Activated naive CD8-positive, alpha-beta T cell treated with anti-CD3 and anti-CD28 coated beads for 36 hours (primary cell): ENCODE data around the gene VAT1L. TPM values are rescaled to one million over a fixed set of nuclear protein-coding genes. Genes with fewer than 3 reads are reported as not detected.

Experiments used
- DNase-seq: peaks from one replicate; pipeline ENCODE4 v3.0.0; 2021
- H3K27ac Mint-ChIP-seq: one replicate; pipeline ENCODE4 v1.8.0; 2022; ENCODE audit warnings: mild to moderate bottlenecking, moderate library complexity, mixed read lengths
- H3K27me3 Mint-ChIP-seq: one replicate; pipeline ENCODE4 v1.8.0; 2022; ENCODE audit warnings: mild to moderate bottlenecking, mixed read lengths
- H3K36me3 Mint-ChIP-seq: one replicate; pipeline ENCODE4 v1.8.0; 2021; ENCODE audit warnings: mild to moderate bottlenecking, mixed read lengths
- H3K4me1 Mint-ChIP-seq: one replicate; pipeline ENCODE4 v1.8.0; 2021; ENCODE audit warnings: mixed read lengths
- H3K4me3 Mint-ChIP-seq: one replicate; pipeline ENCODE4 v1.8.0; 2022; ENCODE audit warnings: mild to moderate bottlenecking, moderate library complexity, mixed read lengths
- H3K9me3 Mint-ChIP-seq: one replicate; pipeline ENCODE4 v1.8.0; 2022; ENCODE audit warnings: mixed read lengths
- total RNA-seq, 2 experiments: library from RNA; stranded (reverse); gene quantifications; one replicate each; pipeline ENCODE4 v1.2.3, GENCODE V29; 2021

Gene VAT1L
- total RNA-seq, 2 experiments from 2014 or later: not detected

DNA sequence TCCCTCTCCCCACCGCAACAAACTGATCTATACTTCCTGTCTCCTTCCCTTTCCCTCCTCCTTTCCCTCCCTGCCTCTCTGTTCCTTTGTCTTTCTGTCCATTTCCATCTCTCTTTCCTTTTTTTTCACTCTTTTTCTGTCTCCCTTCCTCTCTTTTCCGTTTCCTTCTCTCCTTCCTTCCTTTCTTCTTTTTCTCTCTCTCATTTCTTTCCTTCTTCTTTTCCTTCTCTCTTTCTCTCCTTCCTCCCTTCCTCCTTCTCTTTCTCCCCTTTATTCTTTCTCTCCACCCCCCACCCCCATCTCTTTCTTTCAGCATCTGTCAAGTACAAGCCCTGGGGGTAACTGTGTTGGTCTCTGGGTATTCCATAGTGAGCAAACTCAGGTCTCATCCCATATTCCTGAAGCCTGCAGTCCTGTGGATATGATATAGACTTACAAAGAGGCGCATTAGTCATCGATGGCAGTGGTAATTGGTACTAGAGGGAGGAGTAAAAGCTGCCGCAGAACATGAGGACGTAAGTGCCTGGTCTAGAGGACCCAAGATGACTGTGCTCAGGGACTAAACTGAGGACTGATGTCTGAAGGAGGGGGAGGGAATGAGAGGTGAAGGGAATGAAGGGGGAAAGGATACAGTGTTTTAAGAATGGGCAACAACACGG is 50.4 kb downstream of the VAT1L start:
- Mint-ChIP-seq H3K9me3 (no peaks in the 10 kb centered on the region), H3K4me3 (no peak overlapping the region), H3K27ac (no peak overlapping the region), H3K4me1 (no peaks in the 10 kb centered on the region), H3K36me3 (no peaks in the 10 kb centered on the region), H3K27me3 (no peaks in the 10 kb centered on the region)
- no peak for DNase-seq

DNA sequence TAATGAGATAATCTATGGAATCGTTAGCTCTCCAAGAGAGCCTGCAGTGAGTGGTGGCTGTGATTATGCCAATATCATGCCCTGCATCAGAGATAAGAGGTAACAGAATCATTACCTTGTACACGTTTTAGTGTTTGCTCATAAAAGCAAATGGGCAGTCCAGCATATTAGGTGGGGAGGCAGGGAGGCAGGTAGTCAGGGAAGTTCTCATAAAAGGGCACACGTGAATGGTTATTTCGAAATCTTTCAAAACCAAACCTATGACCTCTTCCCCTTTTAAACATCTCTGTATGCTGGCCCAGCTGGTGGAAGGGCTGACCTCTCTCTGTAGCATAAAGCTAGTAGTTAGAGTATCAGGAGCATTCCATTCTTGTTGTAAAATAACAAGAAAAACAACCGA is 51.7 kb downstream of the VAT1L start:
- no peaks in the 10 kb centered on the region for H3K4me1 Mint-ChIP-seq
- H3K36me3 Mint-ChIP-seq: no peaks in the 10 kb centered on the region
- H3K27ac Mint-ChIP-seq: no peak overlapping the region
- no peak overlapping the region for H3K4me3 Mint-ChIP-seq
- no peak for DNase-seq
- no peaks in the 10 kb centered on the region for H3K27me3 Mint-ChIP-seq
- H3K9me3 Mint-ChIP-seq: no peaks in the 10 kb centered on the region

DNA sequence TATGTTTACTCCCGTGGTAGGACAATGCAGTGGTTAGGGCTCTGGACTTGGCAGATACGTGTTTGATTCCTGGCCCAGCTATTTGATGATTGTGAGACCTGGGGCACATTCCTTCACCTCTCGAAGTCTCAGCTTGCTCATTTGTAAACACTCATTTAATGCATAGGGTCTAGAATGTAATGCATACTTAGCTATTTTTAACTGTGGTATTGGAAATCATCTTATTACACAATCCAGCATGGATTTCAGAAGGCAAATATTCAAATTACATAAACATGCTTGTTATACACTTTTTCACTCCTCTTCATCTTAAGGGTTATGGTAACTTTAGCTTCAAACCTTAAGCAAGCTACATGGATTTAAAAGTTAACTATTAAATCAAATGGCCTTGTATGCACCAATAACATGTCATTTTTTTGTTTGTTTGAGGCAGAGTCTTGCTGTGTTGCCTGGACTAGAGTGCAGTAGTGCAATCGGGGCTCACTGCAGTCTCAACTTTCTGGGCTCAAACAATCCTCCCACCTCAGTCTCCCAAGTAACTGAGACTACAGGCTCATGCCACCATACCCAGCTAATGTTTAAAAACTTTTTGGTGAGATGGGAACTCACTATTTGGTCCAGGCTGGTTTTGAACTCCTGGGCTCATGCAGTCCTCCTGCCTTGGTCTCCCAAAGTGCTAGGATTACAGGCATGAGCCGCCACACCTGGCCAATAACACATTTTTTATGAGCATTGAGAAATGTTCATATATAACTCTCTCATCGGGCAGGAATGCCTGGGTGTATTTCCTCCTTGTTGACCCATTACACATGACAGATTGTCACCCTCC is 52.5 kb downstream of the VAT1L start:
- H3K9me3 Mint-ChIP-seq: no peaks in the 10 kb centered on the region

DNA sequence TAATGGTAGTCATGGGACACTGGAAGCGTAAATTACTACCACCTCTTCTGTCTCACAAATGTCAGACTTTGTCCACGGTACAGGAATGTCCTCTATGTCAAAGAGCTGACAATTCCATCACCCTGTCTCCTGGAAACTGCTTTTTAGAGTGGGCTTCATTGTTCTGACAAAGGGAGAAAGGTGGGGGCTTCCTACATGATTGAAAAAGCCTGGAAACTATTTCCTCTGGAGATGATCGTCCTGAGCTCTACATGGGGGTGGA is 53.1 kb downstream of the VAT1L start:
- H3K27me3 Mint-ChIP-seq: no peaks in the 10 kb centered on the region
- H3K4me3 Mint-ChIP-seq: no peak overlapping the region
- no peak overlapping the region for H3K27ac Mint-ChIP-seq
- no peaks in the 10 kb centered on the region for H3K36me3 Mint-ChIP-seq
- H3K9me3 Mint-ChIP-seq: no peaks in the 10 kb centered on the region
- DNase-seq: no peak
- no peaks in the 10 kb centered on the region for H3K4me1 Mint-ChIP-seq

More for the DNA sequence above, 52.5 kb downstream of the VAT1L start:
- H3K27me3 Mint-ChIP-seq: no peaks in the 10 kb centered on the region
- H3K27ac Mint-ChIP-seq: no peak overlapping the region
- DNase-seq: no peak
- H3K4me3 Mint-ChIP-seq: no peak overlapping the region
- no peaks in the 10 kb centered on the region for H3K4me1 Mint-ChIP-seq
- H3K36me3 Mint-ChIP-seq: no peaks in the 10 kb centered on the region

DNA sequence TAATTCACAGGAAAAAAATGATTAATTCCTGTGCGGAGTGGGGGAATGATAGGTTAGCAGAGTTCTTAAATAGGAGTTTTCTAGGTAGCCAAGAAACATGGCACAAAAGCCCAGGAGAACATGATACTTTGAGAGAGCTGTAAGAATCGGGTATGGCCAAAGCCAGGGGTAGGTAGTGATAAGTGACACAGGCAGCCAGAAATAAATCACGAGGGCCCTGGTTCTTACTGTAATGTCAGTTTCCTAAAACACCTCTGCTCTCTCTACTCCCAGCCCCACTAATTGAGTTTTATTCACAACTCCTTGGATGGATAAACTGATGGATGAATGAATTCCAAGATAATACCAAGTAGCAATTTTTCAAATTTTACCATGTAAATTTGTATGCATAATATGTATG is 54.1 kb downstream of the VAT1L start:
- DNase-seq: no peak

DNA sequence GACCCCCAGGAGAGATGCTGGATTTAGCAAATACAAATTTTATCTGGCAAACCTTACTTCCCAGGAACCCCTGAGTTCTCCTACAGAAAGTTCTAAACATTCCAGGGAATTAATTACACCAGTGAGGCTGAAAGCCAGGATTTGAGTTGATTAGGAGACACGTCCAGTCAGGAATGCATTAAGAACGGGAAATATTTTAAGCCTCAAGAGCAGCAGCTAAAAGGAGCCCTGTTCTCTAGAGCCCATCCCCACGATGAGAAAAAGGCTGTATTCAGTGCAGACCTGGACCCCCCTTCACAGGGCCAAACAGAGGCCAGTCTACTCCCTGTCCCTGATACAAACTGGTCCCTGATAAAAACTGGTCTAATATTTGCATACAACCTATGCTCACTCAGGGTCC is 55.0 kb downstream of the VAT1L start:
- Mint-ChIP-seq H3K27ac (no peak overlapping the region), H3K27me3 (no peaks in the 10 kb centered on the region), H3K4me3 (no peak overlapping the region), H3K36me3 (no peaks in the 10 kb centered on the region), H3K4me1 (no peaks in the 10 kb centered on the region), H3K9me3 (no peaks in the 10 kb centered on the region)
- no peak for DNase-seq

More for the DNA sequence above, 54.1 kb downstream of the VAT1L start:
- Mint-ChIP-seq H3K9me3 (no peaks in the 10 kb centered on the region), H3K4me3 (no peak overlapping the region), H3K27ac (no peak overlapping the region), H3K4me1 (no peaks in the 10 kb centered on the region), H3K27me3 (no peaks in the 10 kb centered on the region), H3K36me3 (no peaks in the 10 kb centered on the region)

DNA sequence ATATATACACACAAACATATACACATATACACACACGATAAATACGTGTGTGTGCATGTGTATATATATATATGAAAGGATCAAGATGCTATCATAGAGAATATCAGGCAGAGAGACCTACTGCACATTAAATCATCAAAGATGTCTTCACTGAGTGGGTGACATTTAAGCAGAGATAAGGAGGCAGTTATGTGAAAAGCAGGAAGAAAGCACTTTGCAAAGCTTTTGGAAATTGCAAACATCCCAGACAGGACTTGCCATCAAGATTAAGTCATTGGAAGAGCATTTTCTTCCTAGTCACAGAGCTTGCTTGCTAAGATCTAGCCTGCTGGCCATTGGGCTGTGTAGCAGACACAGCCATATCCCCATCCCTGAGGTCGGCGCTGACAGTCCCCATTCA is 56.4 kb downstream of the VAT1L start:
- H3K36me3 Mint-ChIP-seq: no peaks in the 10 kb centered on the region
- no peak overlapping the region for H3K4me3 Mint-ChIP-seq
- no peak overlapping the region for H3K27ac Mint-ChIP-seq
- no peak for DNase-seq
- no peaks in the 10 kb centered on the region for H3K4me1 Mint-ChIP-seq
- H3K27me3 Mint-ChIP-seq: no peaks in the 10 kb centered on the region
- no peaks in the 10 kb centered on the region for H3K9me3 Mint-ChIP-seq

DNA sequence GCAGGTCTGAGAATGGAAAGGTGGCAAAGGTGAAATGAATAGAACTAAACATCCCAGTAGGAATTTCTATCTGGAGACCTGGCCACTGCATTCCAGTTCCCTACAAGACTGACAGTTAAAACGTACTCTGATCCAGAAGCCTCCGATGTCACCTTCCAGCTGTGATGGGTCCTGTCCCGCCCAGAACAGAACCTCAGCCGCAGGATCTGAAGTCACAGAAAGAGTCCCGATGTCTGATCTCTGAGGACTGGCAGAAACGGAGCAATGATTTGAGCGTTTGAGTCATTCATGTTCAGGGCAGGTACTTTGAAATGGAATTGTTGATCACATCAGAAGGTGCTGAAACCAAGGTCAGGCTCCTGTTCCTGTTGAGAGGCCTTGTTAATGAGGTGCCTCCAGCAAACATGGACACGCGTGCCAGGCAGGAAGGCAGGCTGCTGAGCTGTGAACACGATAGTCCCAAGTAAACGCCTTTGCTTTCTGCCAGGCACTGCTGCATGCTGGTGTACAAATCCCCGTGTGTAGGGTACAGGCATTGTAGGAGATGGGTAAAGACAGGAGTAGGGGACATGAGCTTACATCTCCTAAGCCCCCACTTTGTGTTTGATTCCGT is 61.4 kb downstream of the VAT1L start:
- H3K4me1 Mint-ChIP-seq: no peaks in the 10 kb centered on the region
- H3K27ac Mint-ChIP-seq: no peak overlapping the region
- H3K27me3 Mint-ChIP-seq: no peaks in the 10 kb centered on the region
- no peaks in the 10 kb centered on the region for H3K36me3 Mint-ChIP-seq
- no peak overlapping the region for H3K4me3 Mint-ChIP-seq
- no peaks in the 10 kb centered on the region for H3K9me3 Mint-ChIP-seq
- DNase-seq: no peak

DNA sequence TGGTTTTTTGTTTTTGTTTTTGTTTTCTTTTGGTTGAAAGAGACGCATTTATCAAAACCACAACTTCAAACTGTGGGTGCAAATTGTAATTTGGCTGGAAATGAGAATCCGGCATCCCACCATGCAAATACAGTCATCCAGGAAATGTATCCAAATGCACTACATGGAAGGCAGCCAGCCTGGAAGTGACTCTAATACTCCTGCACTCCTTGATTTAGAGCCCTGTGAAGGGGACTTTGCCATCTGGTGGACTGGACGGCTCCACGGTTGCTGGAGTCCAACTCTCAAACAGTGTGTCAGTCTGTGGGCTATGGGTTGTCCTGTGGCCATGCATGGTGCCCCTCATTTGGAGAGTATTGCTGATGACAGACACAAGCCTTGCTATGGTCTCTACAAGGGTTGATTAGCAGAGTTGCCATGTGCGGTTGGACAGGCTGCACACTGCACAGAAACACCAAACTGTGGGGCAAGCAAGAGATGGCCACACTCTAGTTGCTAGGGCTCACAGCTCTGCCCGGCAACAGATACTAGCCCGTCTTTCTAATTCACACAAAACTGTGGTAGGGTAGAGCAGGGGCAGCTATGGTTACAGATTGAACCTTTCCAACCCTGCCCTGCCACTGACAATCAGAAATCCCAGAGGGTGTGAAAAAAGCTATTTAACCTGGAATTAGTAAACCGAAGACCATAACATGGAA is 62.4 kb downstream of the VAT1L start:
- no peak for DNase-seq
- H3K27ac Mint-ChIP-seq: no peak overlapping the region
- no peaks in the 10 kb centered on the region for H3K36me3 Mint-ChIP-seq
- no peaks in the 10 kb centered on the region for H3K27me3 Mint-ChIP-seq
- no peaks in the 10 kb centered on the region for H3K9me3 Mint-ChIP-seq
- H3K4me1 Mint-ChIP-seq: no peaks in the 10 kb centered on the region
- no peak overlapping the region for H3K4me3 Mint-ChIP-seq

DNA sequence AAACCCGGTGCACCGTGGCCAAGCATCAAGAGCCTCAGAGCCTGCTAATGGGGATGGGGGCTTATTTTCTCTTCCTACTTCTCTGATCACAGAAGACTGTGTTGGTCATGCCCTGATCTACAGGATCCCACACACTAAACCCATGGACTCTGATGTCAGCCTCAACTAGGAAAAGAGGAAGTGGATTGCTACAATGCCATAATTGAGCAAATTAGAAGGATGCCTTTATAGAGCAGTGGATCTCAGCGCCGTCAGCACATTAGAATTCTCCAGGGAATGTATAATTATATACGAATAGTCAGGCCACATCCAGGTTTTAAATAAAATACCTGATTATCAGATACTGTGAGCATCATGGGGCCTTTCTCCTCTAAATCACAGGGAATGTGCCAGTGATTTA is 64.8 kb downstream of the VAT1L start:
- no peaks in the 10 kb centered on the region for H3K4me1 Mint-ChIP-seq
- peaks cover 3% of the 10 kb centered on the region for H3K27me3 Mint-ChIP-seq
- no peaks in the 10 kb centered on the region for H3K9me3 Mint-ChIP-seq
- H3K36me3 Mint-ChIP-seq: no peaks in the 10 kb centered on the region
- DNase-seq: no peak
- H3K4me3 Mint-ChIP-seq: no peak overlapping the region
- H3K27ac Mint-ChIP-seq: no peak overlapping the region

DNA sequence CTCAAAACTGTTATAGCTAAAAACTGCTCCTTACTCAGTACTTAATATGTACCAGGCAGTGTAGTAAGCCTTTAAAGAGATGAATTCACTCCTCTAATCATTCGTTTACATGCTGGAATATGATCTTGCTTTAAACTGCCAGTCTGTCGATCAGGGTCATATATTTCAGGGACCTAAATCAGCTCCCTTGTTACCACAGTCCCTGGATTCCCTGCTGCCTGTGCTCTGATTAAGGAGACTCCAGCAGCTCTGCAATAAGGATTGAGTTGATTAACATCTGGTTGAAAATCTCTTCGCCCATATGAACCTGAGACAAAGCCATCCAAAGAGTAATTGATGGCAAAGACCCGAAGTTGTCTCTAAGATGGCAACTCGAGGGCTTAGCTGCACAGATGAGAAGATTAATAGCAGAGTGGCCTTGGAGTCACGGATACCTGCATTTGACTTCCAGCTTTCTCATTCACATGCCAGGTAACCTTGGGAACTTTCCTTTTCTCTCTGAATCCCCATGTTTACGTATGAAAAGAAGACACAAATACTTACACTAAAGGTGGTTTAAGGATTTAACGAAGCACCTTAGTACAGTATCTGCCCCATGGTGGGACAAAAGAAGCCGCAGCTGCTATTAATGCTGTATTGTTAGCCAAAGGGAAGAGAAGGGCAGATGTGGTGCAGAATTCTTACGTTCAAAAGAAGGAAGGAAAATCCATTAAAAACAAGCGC is 68.2 kb downstream of the VAT1L start:
- peaks cover 9% of the 10 kb centered on the region for H3K27me3 Mint-ChIP-seq
- H3K27ac Mint-ChIP-seq: no peak overlapping the region
- no peak for DNase-seq
- H3K4me1 Mint-ChIP-seq: no peaks in the 10 kb centered on the region
- H3K9me3 Mint-ChIP-seq: no peaks in the 10 kb centered on the region
- no peaks in the 10 kb centered on the region for H3K36me3 Mint-ChIP-seq
- no peak overlapping the region for H3K4me3 Mint-ChIP-seq

DNA sequence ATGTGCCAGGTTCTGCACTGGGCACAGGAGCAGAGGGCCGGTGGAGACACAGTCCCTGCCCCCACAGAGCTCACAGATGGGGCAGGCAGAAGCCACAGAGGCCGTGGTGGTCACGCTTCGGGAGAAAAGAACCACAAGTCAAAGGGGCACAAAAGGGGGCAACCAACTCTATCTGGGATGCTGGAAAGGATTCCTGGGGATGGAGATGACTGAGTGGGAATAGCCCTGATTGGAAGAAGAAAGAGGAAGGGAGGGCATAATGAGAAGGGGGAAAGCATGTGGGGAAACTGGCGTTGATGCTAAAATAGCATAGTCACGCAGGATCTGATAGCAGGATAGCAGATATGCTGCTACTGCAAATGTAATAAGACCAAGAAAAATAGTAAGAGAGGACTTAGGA is 69.7 kb downstream of the VAT1L start:
- H3K9me3 Mint-ChIP-seq: no peaks in the 10 kb centered on the region
- no peaks in the 10 kb centered on the region for H3K4me1 Mint-ChIP-seq
- no peak overlapping the region for H3K4me3 Mint-ChIP-seq
- no peaks in the 10 kb centered on the region for H3K36me3 Mint-ChIP-seq
- H3K27ac Mint-ChIP-seq: no peak overlapping the region
- peaks cover 9% of the 10 kb centered on the region for H3K27me3 Mint-ChIP-seq
- no peak for DNase-seq

DNA sequence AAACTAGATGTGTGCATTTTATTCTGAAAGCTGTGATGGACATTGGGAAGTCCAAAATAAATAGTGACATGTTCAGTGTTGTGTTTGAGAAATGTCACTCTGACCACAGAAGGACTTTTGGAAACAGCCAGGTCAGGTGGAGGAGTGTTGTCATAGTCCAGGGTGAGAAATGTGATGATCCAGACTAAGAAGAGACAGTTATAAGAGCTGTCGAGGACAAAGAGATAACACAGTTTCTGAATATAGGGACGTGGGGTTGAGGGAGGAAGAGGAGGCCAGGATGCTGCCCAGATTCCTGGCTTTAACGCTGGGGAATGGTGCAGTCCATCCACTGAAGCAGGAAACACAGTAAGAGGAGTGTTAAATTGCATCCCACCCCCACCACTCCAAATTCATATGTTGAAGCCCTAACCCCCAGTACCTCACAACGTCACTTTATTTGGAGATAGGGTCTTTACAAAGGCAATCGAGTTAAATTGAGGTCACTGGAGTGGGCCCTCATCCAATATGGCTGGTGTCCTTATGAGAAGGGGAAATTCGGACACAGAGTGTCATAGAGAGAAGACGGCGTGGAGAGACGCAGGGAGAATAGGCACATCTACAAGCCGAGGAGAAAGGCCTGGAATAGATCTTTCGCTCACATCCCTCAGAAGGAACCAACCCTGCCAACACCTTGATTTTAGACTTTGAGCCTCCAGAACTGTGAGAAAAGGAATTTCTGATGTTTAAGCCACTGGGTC is 71.3 kb downstream of the VAT1L start:
- no peaks in the 10 kb centered on the region for H3K4me1 Mint-ChIP-seq
- H3K36me3 Mint-ChIP-seq: no peaks in the 10 kb centered on the region
- peaks cover 9% of the 10 kb centered on the region for H3K27me3 Mint-ChIP-seq
- no peaks in the 10 kb centered on the region for H3K9me3 Mint-ChIP-seq
- no peak for DNase-seq
- no peak overlapping the region for H3K27ac Mint-ChIP-seq
- H3K4me3 Mint-ChIP-seq: no peak overlapping the region

DNA sequence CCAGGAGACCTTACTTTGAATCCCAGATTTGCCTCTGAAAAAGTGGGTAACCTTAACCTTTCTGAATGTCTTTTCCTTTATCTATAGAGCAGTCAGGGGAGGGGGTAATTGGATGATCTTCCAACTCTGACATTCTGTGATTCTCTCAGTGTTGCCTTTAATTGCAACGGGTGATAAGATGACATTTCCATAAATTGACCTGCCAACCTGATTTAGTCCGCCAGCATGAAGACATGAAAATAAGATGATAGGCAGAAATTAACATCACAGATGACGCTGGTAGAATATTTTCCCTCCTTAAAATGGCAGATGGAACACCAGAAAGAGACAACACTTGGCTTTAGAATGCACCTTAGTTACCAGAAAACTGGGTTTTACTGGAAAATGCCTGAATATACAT is 72.6 kb downstream of the VAT1L start:
- Mint-ChIP-seq H3K36me3 (no peaks in the 10 kb centered on the region), H3K9me3 (no peaks in the 10 kb centered on the region), H3K27ac (no peak overlapping the region), H3K4me3 (no peak overlapping the region), H3K4me1 (no peaks in the 10 kb centered on the region), H3K27me3 (peaks cover 9% of the 10 kb centered on the region)
- DNase-seq: no peak
